HEK293 (cell line): Measurements from ENCODE around the gene NCR3LG1.
A peak's percentile ranks its signal among the peaks of the same experiment; 100 is the strongest.

Experiments used
- BCL11A ChIP-seq: fragments of 450-650 bp; formaldehyde crosslinking; IDR thresholded peaks from 2 replicates; pipeline ENCODE4 v1.5.1; 2016; ENCODE audit warnings: low read depth, missing biosample characterization, missing genetic modification characterization
- GFI1B ChIP-seq: fragments of 450-650 bp; formaldehyde crosslinking; IDR thresholded peaks from 2 replicates; pipeline ENCODE4 v1.5.1; 2016; ENCODE audit warnings: missing biosample characterization, missing genetic modification characterization
- GLI2 ChIP-seq: fragments of 450-650 bp; formaldehyde crosslinking; IDR thresholded peaks from 2 replicates; pipeline ENCODE4; 2017; ENCODE audit warnings: missing biosample characterization, missing genetic modification characterization, low read depth, borderline replicate concordance
- KLF10 ChIP-seq: fragments of 450-650 bp; IDR thresholded peaks from 2 replicates; pipeline ENCODE4 v1.5.1; 2018; ENCODE audit warnings: missing biosample characterization, mild to moderate bottlenecking, missing genetic modification characterization
- KLF17 ChIP-seq: fragments of 450-650 bp; formaldehyde crosslinking; IDR thresholded peaks from 2 replicates; pipeline ENCODE4 v1.5.1; 2016; ENCODE audit warnings: missing biosample characterization, missing genetic modification characterization
- SCRT1 ChIP-seq: fragments of 450-650 bp; formaldehyde crosslinking; IDR thresholded peaks from 2 replicates; pipeline ENCODE4 v1.5.1; 2016; ENCODE audit warnings: missing biosample characterization, missing genetic modification characterization, borderline replicate concordance
- SP7 ChIP-seq: fragments of 450-650 bp; formaldehyde crosslinking; IDR thresholded peaks from 2 replicates; pipeline ENCODE4 v1.5.1; 2016; ENCODE audit warnings: missing biosample characterization, missing genetic modification characterization
- WT1 ChIP-seq: fragments of 450-650 bp; formaldehyde crosslinking; IDR thresholded peaks from 2 replicates; pipeline ENCODE4 v1.5.1; 2016; ENCODE audit warnings: missing biosample characterization, missing genetic modification characterization
- ZBTB26 ChIP-seq: fragments of 450-650 bp; formaldehyde crosslinking; optimal IDR thresholded peaks from 2 replicates; pipeline ENCODE3; 2016; ENCODE audit warnings: missing biosample characterization, mild to moderate bottlenecking, missing genetic modification characterization
- ZBTB8A ChIP-seq: fragments of 450-650 bp; formaldehyde crosslinking; IDR thresholded peaks from 2 replicates; pipeline ENCODE4 v1.5.1; 2016; ENCODE audit warnings: missing biosample characterization, missing genetic modification characterization
- ZFP37 ChIP-seq: fragments of 450-650 bp; formaldehyde crosslinking; IDR thresholded peaks from 2 replicates; pipeline ENCODE4 v1.5.1; 2016; ENCODE audit warnings: missing biosample characterization, missing genetic modification characterization
- ZNF146 ChIP-seq: fragments of 450-650 bp; formaldehyde crosslinking; IDR thresholded peaks from 2 replicates; pipeline ENCODE4 v1.5.1; 2016; ENCODE audit warnings: missing biosample characterization, missing genetic modification characterization
- ZNF18 ChIP-seq: fragments of 450-650 bp; formaldehyde crosslinking; IDR thresholded peaks from 2 replicates; pipeline ENCODE4 v1.5.1; 2016; ENCODE audit warnings: missing biosample characterization, missing genetic modification characterization
- ZNF221 ChIP-seq: fragments of 450-650 bp; formaldehyde crosslinking; IDR thresholded peaks from 2 replicates; pipeline ENCODE4 v1.5.1; 2017; ENCODE audit warnings: missing biosample characterization, missing genetic modification characterization, borderline replicate concordance
- ZNF239 ChIP-seq: fragments of 450-650 bp; formaldehyde crosslinking; IDR thresholded peaks from 2 replicates; pipeline ENCODE4 v1.5.1; 2016; ENCODE audit warnings: missing biosample characterization, missing genetic modification characterization
- ZNF274 ChIP-seq, 2 experiments: fragments of 200-500 bp in 1 of 2; fragments of 450-650 bp in 1 of 2; sonication (Bioruptor generic) in 1 of 2; formaldehyde crosslinking in 1 of 2; IDR thresholded peaks; 2 replicates each; pipeline versions ENCODE4 v1.5.1 to v1.6.1; 2014 to 2016; ENCODE audit warnings: borderline replicate concordance in 1 of 2, inconsistent platforms in 1 of 2, low read length in 1 of 2, missing biosample characterization in 1 of 2, missing genetic modification characterization in 1 of 2
- ZNF426 ChIP-seq: fragments of 450-650 bp; formaldehyde crosslinking; IDR thresholded peaks from 2 replicates; pipeline ENCODE4 v1.5.1; 2017; ENCODE audit warnings: missing biosample characterization, missing genetic modification characterization, mild to moderate bottlenecking, inconsistent platforms, moderate library complexity
- ZNF449 ChIP-seq: fragments of 450-650 bp; formaldehyde crosslinking; IDR thresholded peaks from 2 replicates; pipeline ENCODE4 v1.5.1; 2017; ENCODE audit warnings: missing biosample characterization, mild to moderate bottlenecking, missing genetic modification characterization, moderate library complexity
- ZNF530 ChIP-seq: fragments of 450-650 bp; formaldehyde crosslinking; IDR thresholded peaks from 2 replicates; pipeline ENCODE4 v1.5.1; 2016; ENCODE audit warnings: low read depth, missing biosample characterization, missing genetic modification characterization
- ZNF549 ChIP-seq: fragments of 450-650 bp; IDR thresholded peaks from 2 replicates; pipeline ENCODE4 v1.5.1; 2018; ENCODE audit warnings: missing biosample characterization, missing genetic modification characterization, mild to moderate bottlenecking, inconsistent platforms, moderate library complexity
- ZNF768 ChIP-seq: fragments of 450-650 bp; formaldehyde crosslinking; IDR thresholded peaks from 2 replicates; pipeline ENCODE4 v1.5.1; 2018; ENCODE audit warnings: missing biosample characterization, mild to moderate bottlenecking, missing genetic modification characterization
- ZNF837 ChIP-seq: fragments of 450-650 bp; formaldehyde crosslinking; IDR thresholded peaks from 2 replicates; pipeline ENCODE4 v1.5.1; 2016; ENCODE audit warnings: missing biosample characterization, missing genetic modification characterization
- ZNF843 ChIP-seq: fragments of 450-650 bp; formaldehyde crosslinking; IDR thresholded peaks from 2 replicates; pipeline ENCODE4 v1.5.1; 2016; ENCODE audit warnings: missing biosample characterization, missing genetic modification characterization
- ZSCAN30 ChIP-seq: fragments of 450-650 bp; IDR thresholded peaks from 2 replicates; pipeline ENCODE4 v1.5.1; 2018; ENCODE audit warnings: missing biosample characterization, mild to moderate bottlenecking, missing genetic modification characterization, moderate library complexity
- TF ChIP-seq, protein P1 (sequence below): fragments of 450-650 bp; formaldehyde crosslinking; conservative IDR thresholded peaks from 2 replicates; pipeline ENCODE4 v1.5.1; 2016; ENCODE audit warnings: low read depth, missing biosample characterization, missing genetic modification characterization
- TF ChIP-seq, protein P2 (sequence below): fragments of 450-650 bp; formaldehyde crosslinking; IDR thresholded peaks from 2 replicates; pipeline ENCODE4 v1.5.0; 2017; ENCODE audit warnings: missing biosample characterization, missing genetic modification characterization, borderline replicate concordance
- TF ChIP-seq, protein P3 (sequence below): fragments of 450-650 bp; formaldehyde crosslinking; IDR thresholded peaks from 2 replicates; pipeline ENCODE4 v1.5.1; 2016; ENCODE audit warnings: missing biosample characterization, missing genetic modification characterization

NCR3LG1 gene

GRCh38 chr11:17352950-17353820, 1.6 kb downstream of the NCR3LG1 start (continued):
- TF ChIP-seq, protein P1, sequence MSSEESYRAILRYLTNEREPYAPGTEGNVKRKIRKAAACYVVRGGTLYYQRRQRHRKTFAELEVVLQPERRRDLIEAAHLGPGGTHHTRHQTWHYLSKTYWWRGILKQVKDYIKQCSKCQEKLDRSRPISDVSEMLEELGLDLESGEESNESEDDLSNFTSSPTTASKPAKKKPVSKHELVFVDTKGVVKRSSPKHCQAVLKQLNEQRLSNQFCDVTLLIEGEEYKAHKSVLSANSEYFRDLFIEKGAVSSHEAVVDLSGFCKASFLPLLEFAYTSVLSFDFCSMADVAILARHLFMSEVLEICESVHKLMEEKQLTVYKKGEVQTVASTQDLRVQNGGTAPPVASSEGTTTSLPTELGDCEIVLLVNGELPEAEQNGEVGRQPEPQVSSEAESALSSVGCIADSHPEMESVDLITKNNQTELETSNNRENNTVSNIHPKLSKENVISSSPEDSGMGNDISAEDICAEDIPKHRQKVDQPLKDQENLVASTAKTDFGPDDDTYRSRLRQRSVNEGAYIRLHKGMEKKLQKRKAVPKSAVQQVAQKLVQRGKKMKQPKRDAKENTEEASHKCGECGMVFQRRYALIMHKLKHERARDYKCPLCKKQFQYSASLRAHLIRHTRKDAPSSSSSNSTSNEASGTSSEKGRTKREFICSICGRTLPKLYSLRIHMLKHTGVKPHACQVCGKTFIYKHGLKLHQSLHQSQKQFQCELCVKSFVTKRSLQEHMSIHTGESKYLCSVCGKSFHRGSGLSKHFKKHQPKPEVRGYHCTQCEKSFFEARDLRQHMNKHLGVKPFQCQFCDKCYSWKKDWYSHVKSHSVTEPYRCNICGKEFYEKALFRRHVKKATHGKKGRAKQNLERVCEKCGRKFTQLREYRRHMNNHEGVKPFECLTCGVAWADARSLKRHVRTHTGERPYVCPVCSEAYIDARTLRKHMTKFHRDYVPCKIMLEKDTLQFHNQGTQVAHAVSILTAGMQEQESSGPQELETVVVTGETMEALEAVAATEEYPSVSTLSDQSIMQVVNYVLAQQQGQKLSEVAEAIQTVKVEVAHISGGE = peak; percentile 94
- TF ChIP-seq ZNF274 (IDR thresholded peaks at IDR 0.05; ENCODE audit: low read length) (no peak), ZNF274 (tag by site-specific recombination; IDR thresholded peaks at IDR 0.05; ENCODE audit: borderline replicate concordance) (no peak), ZFP37 (peak; percentile 85), ZNF843 (no peak), ZNF549 (tag by site-specific recombination) (no peak), ZNF239 (no peak), GFI1B (tag by site-specific recombination) (no peak), ZNF449 (tag by site-specific recombination) (no peak), WT1 (tag by site-specific recombination) (no peak), ZBTB26 (tag by site-specific recombination) (peak; percentile 84), ZNF18 (peak; percentile 93), ZSCAN30 (0 out of 2 replicates have a peak, but pooled peaks have one; percentile 59), KLF17 (tag by site-specific recombination) (no peak), ZNF146 (no peak), ZNF768 (tag by site-specific recombination) (no peak), KLF10 (tag by site-specific recombination) (peak; percentile 38; the same call in 1 of the 2 replicates), ZNF837 (no peak), ZNF530 (tag by site-specific recombination) (no peak), ZNF426 (tag by site-specific recombination) (no peak), ZNF221 (tag by site-specific recombination) (no peak), SCRT1 (tag by site-specific recombination) (no peak), ZBTB8A (tag by site-specific recombination) (peak; percentile 93), GLI2 (tag by site-specific recombination) (no peak), BCL11A (tag by site-specific recombination) (no peak), SP7 (peak; percentile 56)
- TF ChIP-seq, protein P2, sequence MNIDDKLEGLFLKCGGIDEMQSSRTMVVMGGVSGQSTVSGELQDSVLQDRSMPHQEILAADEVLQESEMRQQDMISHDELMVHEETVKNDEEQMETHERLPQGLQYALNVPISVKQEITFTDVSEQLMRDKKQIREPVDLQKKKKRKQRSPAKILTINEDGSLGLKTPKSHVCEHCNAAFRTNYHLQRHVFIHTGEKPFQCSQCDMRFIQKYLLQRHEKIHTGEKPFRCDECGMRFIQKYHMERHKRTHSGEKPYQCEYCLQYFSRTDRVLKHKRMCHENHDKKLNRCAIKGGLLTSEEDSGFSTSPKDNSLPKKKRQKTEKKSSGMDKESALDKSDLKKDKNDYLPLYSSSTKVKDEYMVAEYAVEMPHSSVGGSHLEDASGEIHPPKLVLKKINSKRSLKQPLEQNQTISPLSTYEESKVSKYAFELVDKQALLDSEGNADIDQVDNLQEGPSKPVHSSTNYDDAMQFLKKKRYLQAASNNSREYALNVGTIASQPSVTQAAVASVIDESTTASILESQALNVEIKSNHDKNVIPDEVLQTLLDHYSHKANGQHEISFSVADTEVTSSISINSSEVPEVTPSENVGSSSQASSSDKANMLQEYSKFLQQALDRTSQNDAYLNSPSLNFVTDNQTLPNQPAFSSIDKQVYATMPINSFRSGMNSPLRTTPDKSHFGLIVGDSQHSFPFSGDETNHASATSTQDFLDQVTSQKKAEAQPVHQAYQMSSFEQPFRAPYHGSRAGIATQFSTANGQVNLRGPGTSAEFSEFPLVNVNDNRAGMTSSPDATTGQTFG (tag by site-specific recombination) = no peak
- TF ChIP-seq, protein P3, sequence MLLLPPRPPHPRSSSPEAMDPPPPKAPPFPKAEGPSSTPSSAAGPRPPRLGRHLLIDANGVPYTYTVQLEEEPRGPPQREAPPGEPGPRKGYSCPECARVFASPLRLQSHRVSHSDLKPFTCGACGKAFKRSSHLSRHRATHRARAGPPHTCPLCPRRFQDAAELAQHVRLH (tag by site-specific recombination) = 0 out of 2 replicates have a peak, but pooled peaks have one; percentile 12
